Stimulated activated CD8-positive, alpha-beta memory T cell treated with anti-CD3 and anti-CD28 coated beads, Interleukin-12 subunit alpha, Interleukin-12 subunit beta, amount 100 ng/mL, for 4 hours (primary cell): ENCODE data around the gene RAG2.
A peak's percentile ranks its signal among the peaks of the same experiment; 100 is the strongest.
"Not testable (repeated sequence)": the region's sequence is repeated elsewhere in the genome, so short reads cannot be mapped to it uniquely, and the experiment has no call there.

Experiments
- DNase-seq: peaks from one replicate; pipeline ENCODE4 v3.0.0-alpha.2; 2020; ENCODE audit warnings: low read depth

Gene RAG2

GRCh38 chr11:36600180-36600579 is 2.1 kb upstream of the RAG2 start:
- DNase-seq, result no peak

DNA sequence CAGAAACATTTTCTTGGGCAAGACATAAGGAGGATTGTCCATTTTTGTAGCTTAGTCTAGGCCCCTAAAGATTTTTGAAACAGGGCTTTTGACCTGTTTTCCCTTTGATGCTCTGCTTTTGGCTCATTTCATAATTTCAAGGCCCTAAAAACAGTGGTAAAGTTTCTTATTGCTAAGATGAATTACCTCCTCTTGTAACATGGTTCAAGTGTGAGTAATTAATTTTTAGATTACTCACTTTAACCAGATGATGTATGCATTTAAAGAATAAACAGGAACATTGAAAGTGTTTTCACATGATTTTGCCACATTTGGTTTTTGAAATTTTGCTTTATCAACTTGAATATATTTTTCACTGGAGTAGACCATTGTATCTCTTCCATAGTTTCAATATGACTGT is 1.2 kb downstream of the RAG2 start:
- no peak for DNase-seq

DNA sequence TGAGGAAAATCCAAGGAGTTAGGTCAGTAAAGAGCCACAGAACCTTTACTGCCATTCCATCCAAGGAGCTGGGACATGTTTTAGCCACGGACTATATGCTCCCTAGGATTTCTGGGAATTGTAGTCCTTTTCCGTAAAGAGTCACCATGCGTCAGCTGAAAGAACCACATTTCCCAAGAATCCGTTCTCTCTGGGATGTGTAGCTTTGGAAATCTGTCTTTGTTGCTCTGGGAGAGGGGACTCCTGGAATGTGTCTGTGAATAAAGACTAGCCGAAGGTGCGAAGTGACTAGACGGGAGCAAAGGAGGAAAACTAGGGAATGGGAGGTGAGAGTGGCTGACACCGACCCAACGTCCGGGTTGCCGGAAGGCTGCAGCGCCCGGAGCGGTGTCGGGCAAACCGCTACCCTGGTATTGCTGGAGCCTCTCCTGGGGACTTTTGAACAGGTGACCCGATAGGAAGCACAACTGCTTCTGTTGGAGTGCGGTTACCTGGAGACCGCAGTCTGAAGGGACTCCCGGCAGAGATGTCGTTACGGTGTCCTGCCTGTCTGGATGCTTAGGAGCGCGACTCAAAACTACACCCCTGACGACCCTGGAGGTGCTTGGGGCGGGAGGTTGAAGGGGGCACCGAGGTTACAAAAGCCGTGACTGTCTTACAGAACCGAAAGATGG is 3.6 kb downstream of the RAG2 start, which contains the start of gene IFTAP:
TSS of gene IFTAP (plus strand) at position 187 of the 674 bp plus-strand sequence. CDS start 15,602 bp downstream, outside the sequence.
- peak; percentile 2 for DNase-seq

GRCh38 chr11:36591433-36591832 is 6.6 kb downstream of the RAG2 start:
- DNase-seq, result no peak

DNA sequence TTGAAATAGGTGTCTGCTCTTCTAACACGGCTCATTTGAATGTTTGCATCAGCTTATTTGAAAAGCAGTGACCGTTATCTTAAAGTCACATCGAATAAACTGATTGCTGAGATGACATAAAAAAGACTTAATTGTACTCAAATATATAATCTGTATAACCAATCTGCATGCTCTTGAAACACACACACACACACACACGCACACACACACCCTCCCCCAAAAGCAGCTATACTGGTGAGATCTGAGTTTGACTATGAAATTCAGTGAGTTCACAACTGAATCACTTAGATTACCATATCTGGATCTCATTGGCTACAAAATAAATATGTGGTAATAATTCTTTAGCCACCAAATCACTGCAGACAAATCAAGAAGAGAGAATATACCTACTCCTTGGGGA is 7.5 kb downstream of the RAG2 start:
- no peak for DNase-seq

DNA sequence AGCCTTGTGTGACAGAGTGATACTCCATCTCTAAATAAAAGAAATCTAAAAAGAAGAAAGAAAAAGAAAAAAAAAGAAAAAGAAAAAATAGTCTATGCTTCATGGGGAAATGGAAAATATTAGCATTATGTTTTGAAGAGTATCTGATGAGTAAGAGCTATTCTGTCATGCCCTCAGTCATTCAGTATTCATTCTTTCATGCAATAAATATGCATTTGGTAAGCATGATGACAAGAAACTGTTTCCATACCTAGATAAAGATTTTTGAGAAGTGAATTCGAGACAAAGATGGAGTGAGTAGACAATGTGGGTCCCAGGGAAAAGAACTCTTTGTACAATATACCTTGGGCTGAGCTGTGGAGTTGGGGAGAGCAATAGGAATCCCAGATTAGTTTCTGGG is 9.9 kb downstream of the RAG2 start:
- no peak for DNase-seq

DNA sequence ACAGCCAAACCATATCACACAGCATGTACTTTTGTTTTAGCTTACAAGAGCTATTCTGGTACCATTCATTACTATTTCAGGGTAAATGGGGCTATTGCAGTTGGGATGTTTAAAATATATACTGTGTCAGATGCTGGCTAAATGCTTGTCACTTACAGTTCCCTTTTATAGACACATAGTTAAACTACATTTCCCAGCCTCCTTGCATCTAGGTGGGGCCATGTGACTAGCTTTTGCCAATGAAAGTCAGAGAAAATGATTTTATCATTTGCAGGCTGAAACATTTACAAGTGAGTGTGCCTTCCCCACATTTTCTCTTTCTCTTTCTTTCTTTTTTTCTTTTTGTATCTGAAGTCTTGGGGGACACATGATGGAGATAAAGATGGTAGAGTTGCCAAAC is 11.5 kb downstream of the RAG2 start:
- no peak for DNase-seq

DNA sequence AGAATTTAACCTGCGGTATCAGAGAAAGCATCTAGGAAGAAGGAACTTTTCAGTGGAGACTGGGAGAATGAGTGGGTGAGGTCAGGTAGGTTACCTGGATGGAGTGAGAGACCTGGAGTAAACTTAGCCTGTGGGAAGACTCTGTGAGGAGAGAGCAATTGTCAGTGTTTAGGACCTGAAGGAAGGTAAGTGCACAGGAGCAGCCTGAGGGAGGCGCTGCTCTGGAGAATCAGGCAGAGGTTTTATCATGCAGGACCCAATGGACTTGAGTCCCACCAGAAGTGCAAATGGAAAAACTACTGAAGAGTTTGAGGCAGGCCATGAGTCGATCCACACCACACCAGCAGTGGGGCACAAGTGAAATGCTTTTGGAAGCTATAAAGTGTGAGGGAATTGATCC is 14.4 kb downstream of the RAG2 start:
- no peak for DNase-seq

- no peak for DNase-seq
Observed at GRCh38 chr11:36581536-36581935, 16.5 kb downstream of the RAG2 start.

GRCh38 chr11:36578458-36578857 is 19.6 kb downstream of the RAG2 start:
- no peak for DNase-seq

GRCh38 chr11:36577859-36578258 is 20.2 kb downstream of the RAG2 start:
- DNase-seq, result no peak

DNA sequence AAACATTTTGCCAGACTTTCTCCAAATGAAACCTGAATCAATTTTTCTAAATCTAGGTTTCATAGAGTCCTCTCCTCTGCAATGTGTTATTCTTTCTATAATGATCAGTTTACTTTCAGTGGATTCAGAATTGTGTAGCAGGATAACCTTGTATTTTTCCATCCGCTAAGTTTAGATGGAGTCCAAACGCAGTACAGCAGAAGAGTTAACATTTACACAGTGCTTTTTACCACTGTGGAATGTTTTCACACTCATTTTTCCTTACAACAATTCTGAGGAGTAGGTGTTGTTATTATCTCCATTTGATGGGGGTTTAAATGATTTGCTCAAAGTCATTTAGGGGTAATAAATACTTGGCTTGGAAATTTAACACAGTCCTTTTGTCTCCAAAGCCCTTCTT is 20.7 kb downstream of the RAG2 start:
- DNase-seq, result no peak

DNA sequence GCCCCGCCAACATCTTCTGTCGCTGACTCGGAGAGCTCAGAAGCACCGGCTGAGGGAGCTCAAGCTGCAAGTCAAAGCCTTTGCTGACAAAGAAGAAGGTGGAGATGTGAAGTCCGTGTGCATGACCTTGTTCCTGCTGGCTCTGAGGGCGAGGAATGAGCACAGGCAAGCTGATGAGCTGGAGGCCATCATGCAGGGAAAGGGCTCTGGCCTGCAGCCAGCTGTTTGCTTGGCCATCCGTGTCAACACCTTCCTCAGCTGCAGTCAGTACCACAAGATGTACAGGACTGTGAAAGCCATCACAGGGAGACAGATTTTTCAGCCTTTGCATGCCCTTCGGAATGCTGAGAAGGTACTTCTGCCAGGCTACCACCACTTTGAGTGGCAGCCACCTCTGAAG is 23.6 kb downstream of the RAG2 start:
- no peak for DNase-seq

DNA sequence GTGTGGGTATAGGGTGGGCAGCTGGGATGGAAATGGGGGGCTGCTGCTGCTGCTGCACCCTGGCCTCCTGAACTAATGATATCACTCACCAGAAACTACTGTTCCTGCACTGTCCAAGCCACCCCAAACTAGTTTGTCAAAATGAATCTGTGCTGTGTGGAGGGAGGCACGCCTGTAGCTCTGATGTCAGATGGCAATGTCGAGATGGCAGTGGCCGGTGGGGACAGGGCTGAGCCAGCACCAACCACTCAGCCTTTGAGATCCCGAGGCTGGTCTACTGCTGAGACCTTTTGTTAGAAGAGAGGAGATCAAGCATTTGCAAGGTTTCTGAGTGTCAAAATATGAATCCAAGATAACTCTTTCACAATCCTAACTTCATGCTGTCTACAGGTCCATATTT is 28.9 kb downstream of the RAG2 start:
- no peak for DNase-seq

- no peak for DNase-seq
Observed at GRCh38 chr11:36567694-36568093, 30.3 kb downstream of the RAG2 start, which contains the start of gene RAG1. TSS of gene RAG1 (plus strand) at chr11:36568007. CDS start at chr11:36573305, 5,298 bp downstream.

- no peak for DNase-seq
Observed at GRCh38 chr11:36566407-36567053, 31.5 kb downstream of the RAG2 start.

- DNase-seq, result no peak
Observed at GRCh38 chr11:36565031-36565610, 32.9 kb downstream of the RAG2 start.

GRCh38 chr11:36564376-36565030 is 33.5 kb downstream of the RAG2 start:
- DNase-seq, result no peak

- no peak for DNase-seq
Observed at GRCh38 chr11:36558571-36559413, 39.2 kb downstream of the RAG2 start.

GRCh38 chr11:36557991-36558390 is 40.0 kb downstream of the RAG2 start:
- DNase-seq, result no peak

DNA sequence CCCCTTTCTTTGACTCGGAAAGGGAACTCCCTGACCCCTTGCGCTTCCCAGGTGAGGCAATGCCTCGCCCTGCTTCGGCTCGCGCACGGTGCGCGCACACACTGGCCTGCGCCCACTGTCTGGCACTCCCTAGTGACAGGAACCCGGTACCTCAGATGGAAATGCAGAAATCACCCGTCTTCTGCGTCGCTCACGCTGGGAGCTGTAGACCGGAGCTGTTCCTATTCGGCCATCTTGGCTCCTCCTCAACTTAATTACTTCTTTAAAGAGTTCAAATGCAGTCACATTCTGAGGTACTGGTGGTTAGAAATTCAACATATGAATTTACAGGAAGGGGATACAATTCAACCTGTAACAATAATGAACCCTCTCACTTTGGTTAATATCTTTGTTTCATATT is 40.6 kb downstream of the RAG2 start:
- DNase-seq, result not testable (repeated sequence)
